ENCODE results near the gene TM2D3. TPM values are rescaled to one million over a fixed set of nuclear protein-coding genes. Genes with fewer than 3 reads are reported as not detected.

The TM2D3 gene
- total and polyA plus RNA-seq, 2 donors (not counting 1 experiment from before 2014, with no cell fraction given), result 35.5 to 63.5 TPM

GRCh38 chr15:101646672-101647071 is 5.5 kb downstream of the TM2D3 start:
- Histone ChIP-seq H2AFZ (ENCODE audit: insufficient read depth, low read depth, low read length, poor library complexity, severe bottlenecking) (no peak overlapping the region), H3K4me1 (ENCODE audit: control insufficient read depth in 2 of 2, insufficient read depth in 2 of 2, low read length in 2 of 2) (peaks cover 22 to 25% of the 10 kb centered on the region in 2 donors), H3K4me3 (ENCODE audit: control extremely low read depth in 1 of 5, extremely low read depth in 1 of 5, insufficient read depth in 1 of 5, low read depth in 2 of 5, low read length in 4 of 5) (no peak overlapping the region), H3K79me2 (ENCODE audit: control insufficient read depth, insufficient read depth, low read length) (peaks cover 48% of the 10 kb centered on the region), H3K27me3 (replicated peaks in 1 of 4; ENCODE audit: control extremely low read depth in 1 of 4, control insufficient read depth in 3 of 4, insufficient read depth in 4 of 4, low read length in 3 of 4) (no peaks in the 10 kb centered on the region), H4K20me1 (ENCODE audit: control insufficient read depth, insufficient read depth, low read length, poor library complexity, severe bottlenecking) (peaks cover 20% of the 10 kb centered on the region), H3K4me2 (replicated peaks; ENCODE audit: low read depth, low read length, poor library complexity, severe bottlenecking) (no peak overlapping the region), H3K9ac (ENCODE audit: low read length) (no peak overlapping the region), H3K9me3 (ENCODE audit: control extremely low read depth in 1 of 3, control insufficient read depth in 2 of 3, insufficient read depth in 1 of 3, low read length in 2 of 3) (no peaks in the 10 kb centered on the region), H3K36me3 (replicated peaks in 1 of 2; ENCODE audit: control extremely low read depth in 1 of 2, control insufficient read depth in 1 of 2, extremely low read depth in 1 of 2, insufficient read depth in 2 of 2, low read length in 1 of 2) (peaks cover 0 to 74% of the 10 kb centered on the region in 2 experiments), H3K27ac (ENCODE audit: low read length in 2 of 2) (no peak overlapping the region)
- 82% methylated on average over 7 of the region's 8 CpGs for WGBS (ENCODE audit: insufficient coverage)
- no peak overlapping the region for H3K27ac Mint-ChIP-seq
- POLR2A ChIA-PET, result no interaction called here
- CTCF ChIA-PET, result interaction anchor here (1.5 kb wide), 1 partner anchor 357 kb away, joined by 3 read pairs; no protein-coding TSS in a partner anchor
- H3K27me3 Mint-ChIP-seq, result no peaks in the 10 kb centered on the region
- ATAC-seq (ENCODE audit: low read depth), result no peak
- intact Hi-C loops (cut with micrococcal nuclease), result no loop called here
- TF ChIP-seq, protein P1, sequence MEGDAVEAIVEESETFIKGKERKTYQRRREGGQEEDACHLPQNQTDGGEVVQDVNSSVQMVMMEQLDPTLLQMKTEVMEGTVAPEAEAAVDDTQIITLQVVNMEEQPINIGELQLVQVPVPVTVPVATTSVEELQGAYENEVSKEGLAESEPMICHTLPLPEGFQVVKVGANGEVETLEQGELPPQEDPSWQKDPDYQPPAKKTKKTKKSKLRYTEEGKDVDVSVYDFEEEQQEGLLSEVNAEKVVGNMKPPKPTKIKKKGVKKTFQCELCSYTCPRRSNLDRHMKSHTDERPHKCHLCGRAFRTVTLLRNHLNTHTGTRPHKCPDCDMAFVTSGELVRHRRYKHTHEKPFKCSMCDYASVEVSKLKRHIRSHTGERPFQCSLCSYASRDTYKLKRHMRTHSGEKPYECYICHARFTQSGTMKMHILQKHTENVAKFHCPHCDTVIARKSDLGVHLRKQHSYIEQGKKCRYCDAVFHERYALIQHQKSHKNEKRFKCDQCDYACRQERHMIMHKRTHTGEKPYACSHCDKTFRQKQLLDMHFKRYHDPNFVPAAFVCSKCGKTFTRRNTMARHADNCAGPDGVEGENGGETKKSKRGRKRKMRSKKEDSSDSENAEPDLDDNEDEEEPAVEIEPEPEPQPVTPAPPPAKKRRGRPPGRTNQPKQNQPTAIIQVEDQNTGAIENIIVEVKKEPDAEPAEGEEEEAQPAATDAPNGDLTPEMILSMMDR (IDR thresholded peaks at IDR 0.05), result no peak
- no peak for TF ChIP-seq EZH2 (IDR thresholded peaks at IDR 0.05; ENCODE audit: borderline replicate concordance, insufficient read depth, low read depth, low read length, poor library complexity, severe bottlenecking)
- no peak for DNase-seq
- no peaks in the 10 kb centered on the region for H3K9me3 Mint-ChIP-seq (ENCODE audit: insufficient read depth)
- no peak overlapping the region for H3K4me3 Mint-ChIP-seq
- H3K4me1 Mint-ChIP-seq, result peaks cover 31% of the 10 kb centered on the region

- no peak overlapping the region for H3K9ac ChIP-seq (ENCODE audit: low read length)
- WGBS (ENCODE audit: insufficient coverage), result 94% methylated on average over 9 of the region's 11 CpGs
- H3K9me3 Mint-ChIP-seq (ENCODE audit: insufficient read depth), result no peaks in the 10 kb centered on the region
- H3K27ac ChIP-seq (ENCODE audit: low read length in 2 of 2), result peak overlapping the region in 1 of 2 donors; percentile 43
- POLR2A ChIA-PET, result no interaction called here
- no peak overlapping the region for H3K4me3 Mint-ChIP-seq
- H3K4me3 ChIP-seq (ENCODE audit: control extremely low read depth in 1 of 5, extremely low read depth in 1 of 5, insufficient read depth in 1 of 5, low read depth in 2 of 5, low read length in 4 of 5), result no peak overlapping the region
- H3K27me3 ChIP-seq (replicated peaks in 1 of 4; ENCODE audit: control extremely low read depth in 1 of 4, control insufficient read depth in 3 of 4, insufficient read depth in 4 of 4, low read length in 3 of 4), result no peaks in the 10 kb centered on the region
- peaks cover 24% of the 10 kb centered on the region for H3K79me2 ChIP-seq (ENCODE audit: control insufficient read depth, insufficient read depth, low read length)
- no peaks in the 10 kb centered on the region for H3K27me3 Mint-ChIP-seq
- peaks cover 18% of the 10 kb centered on the region for H3K4me1 Mint-ChIP-seq
- DNase-seq (no peak), ATAC-seq (ENCODE audit: low read depth) (no peak)
- no peak for TF ChIP-seq EZH2 (IDR thresholded peaks at IDR 0.05; ENCODE audit: borderline replicate concordance, insufficient read depth, low read depth, low read length, poor library complexity, severe bottlenecking)
- TF ChIP-seq, protein P1 (IDR thresholded peaks at IDR 0.05), result no peak
- intact Hi-C loops (cut with micrococcal nuclease), result loop anchor here (5.0 kb wide), 1 partner anchor 625 kb away; no protein-coding TSS in a partner anchor
- peaks cover 0 to 65% of the 10 kb centered on the region in 2 experiments for H3K36me3 ChIP-seq (replicated peaks in 1 of 2; ENCODE audit: control extremely low read depth in 1 of 2, control insufficient read depth in 1 of 2, extremely low read depth in 1 of 2, insufficient read depth in 2 of 2, low read length in 1 of 2)
- peaks cover 18 to 19% of the 10 kb centered on the region in 2 donors for H3K4me1 ChIP-seq (ENCODE audit: control insufficient read depth in 2 of 2, insufficient read depth in 2 of 2, low read length in 2 of 2)
- H3K27ac Mint-ChIP-seq, result peak overlapping the region; percentile 27
- peak overlapping the region; percentile 31 for H3K4me2 ChIP-seq (replicated peaks; ENCODE audit: low read depth, low read length, poor library complexity, severe bottlenecking)
- CTCF ChIA-PET, result interaction anchor here (0.8 to 6.8 kb wide), 9 partner anchors 9 to 364 kb away, joined by 3 to 159 read pairs (median 4); partner anchors contain the start of gene SNRPA1
- no peak overlapping the region for H2AFZ ChIP-seq (ENCODE audit: insufficient read depth, low read depth, low read length, poor library complexity, severe bottlenecking)
- no peaks in the 10 kb centered on the region for H3K9me3 ChIP-seq (ENCODE audit: control extremely low read depth in 1 of 3, control insufficient read depth in 2 of 3, insufficient read depth in 1 of 3, low read length in 2 of 3)
- peaks cover 24% of the 10 kb centered on the region for H4K20me1 ChIP-seq (ENCODE audit: control insufficient read depth, insufficient read depth, low read length, poor library complexity, severe bottlenecking)
Observed at GRCh38 chr15:101642361-101642760, 9.8 kb downstream of the TM2D3 start.

All from B cell (primary cell).